Ureter (tissue), 1 donor: ENCODE measurements around the gene SCGB1D1. TPM values are rescaled to one million over a fixed set of nuclear protein-coding genes. Genes with fewer than 3 reads are reported as not detected.

Experiments
- DNase-seq: peaks from one replicate; pipeline ENCODE4 v3.0.0-alpha.2; 2020; ENCODE audit warnings: low spot score
- total RNA-seq: library from RNA; stranded (reverse); gene quantifications from one replicate; pipeline ENCODE4 v1.2.4, GENCODE V29; 2023
- donor health status: DM: yes; HTN: yes; CAD: no.

The SCGB1D1 gene
- total RNA-seq, 1 donor from 2014 or later = not detected

GRCh38 chr11:62233730-62234129 is 43.7 kb downstream of the SCGB1D1 start:
- no peak for DNase-seq

DNA sequence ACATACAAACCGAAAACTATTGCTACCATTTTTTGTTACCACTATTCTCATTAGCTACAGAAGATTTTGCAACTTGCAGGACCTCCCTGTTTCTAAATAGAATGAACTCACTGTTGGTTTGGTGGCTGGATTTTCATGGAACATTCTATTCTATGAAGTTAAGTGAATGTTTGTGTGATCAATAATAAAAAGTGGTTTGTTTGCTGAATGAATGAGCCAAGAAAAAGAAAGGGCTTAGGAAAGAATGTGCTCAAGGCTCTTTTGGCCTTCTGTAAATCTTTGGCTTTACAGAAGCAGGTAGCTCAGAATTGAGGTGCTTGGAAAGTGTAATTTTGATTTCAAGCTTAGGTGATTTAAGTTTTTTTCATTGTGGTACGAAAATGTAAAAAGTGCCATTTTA is 46.2 kb downstream of the SCGB1D1 start:
- DNase-seq = no peak

DNA sequence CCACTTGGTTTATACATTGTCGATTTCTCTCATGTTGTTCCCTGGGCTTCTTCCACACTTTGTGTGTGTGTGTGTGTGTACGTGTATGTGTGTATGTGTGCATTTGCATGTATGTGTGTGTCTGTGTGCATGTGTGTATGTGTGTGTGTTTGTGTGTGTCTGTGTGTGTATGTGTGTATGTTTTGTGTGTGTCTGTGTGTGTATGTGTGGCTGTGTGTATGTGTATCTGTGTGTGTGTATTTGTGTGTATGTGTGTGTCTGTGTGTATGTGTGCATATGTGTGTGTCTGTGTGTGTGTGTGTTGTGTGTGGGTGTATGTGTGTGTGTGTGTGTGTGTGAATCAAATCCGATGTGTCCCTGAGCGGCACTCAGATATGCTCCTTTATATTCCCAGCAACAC is 47.5 kb downstream of the SCGB1D1 start:
- no peak for DNase-seq

DNA sequence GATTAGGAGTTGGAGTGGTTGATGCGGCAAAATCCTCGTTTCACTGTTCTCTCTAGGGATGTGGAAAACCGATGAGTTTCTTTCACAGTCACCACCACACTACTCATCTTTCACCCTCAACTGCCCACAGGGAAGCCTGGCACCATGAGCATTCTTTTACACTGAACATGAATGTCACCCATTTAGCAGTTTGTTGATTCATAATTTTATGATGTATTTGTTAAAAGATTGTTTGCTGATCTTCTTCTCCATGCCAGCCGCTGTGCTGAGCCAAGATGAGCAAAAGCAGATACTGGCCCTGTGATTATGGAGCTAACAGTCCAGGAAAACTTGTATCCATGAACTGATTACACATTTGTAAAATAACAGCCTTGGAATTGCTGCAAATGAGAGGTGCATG is 48.1 kb downstream of the SCGB1D1 start:
- DNase-seq = no peak

DNA sequence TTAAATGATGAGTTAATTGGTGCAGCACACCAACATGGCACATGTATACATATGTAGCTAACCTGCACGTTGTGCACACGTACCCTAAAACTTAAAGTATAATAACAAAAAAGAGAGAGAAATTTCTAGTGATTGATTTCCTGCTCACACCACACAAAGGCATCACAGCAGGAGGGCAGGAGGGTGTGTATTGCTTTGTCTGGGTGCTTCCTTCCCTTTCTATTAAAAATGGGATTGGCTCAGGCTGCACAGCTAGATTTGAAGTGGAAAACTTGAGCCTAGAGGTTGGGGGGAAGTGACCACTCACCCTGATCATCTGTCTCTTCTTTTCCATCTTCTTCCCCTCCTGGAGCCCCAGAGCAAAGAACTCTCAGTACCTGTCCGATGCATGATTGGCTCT is 51.1 kb downstream of the SCGB1D1 start:
- no peak for DNase-seq

- peak; percentile 67 for DNase-seq
These were observed 52.0 kb downstream of the SCGB1D1 start, which contains the start of gene SCGB1D2 for GRCh38 chr11:62242021-62242420. Gene SCGB1D2 (plus strand): TSS chr11:62242239. CDS start chr11:62242308, 69 bp downstream.

Other genes with a start within 250 kb of the SCGB1D1 start
- 9.4 TPM for gene BEST1, start 239.9 kb upstream of the SCGB1D1 start, total RNA-seq
- 2,368 TPM for gene FTH1, start 222.6 kb upstream of the SCGB1D1 start, total RNA-seq
- 14.4 TPM for gene INCENP, start 66.2 kb upstream of the SCGB1D1 start, total RNA-seq
- gene SCGB2A1, start 18.5 kb downstream of the SCGB1D1 start, total RNA-seq = 1.4 TPM
- gene SCGB1D2, start 52.0 kb downstream of the SCGB1D1 start, total RNA-seq = not detected
- not detected for gene SCGB2A2, start 79.9 kb downstream of the SCGB1D1 start, total RNA-seq
- not detected for gene SCGB1D4, start 108.9 kb downstream of the SCGB1D1 start, total RNA-seq
- 6.2 TPM for gene ASRGL1, start 147.2 kb downstream of the SCGB1D1 start, total RNA-seq
- not detected for gene SCGB1A1, start 228.8 kb downstream of the SCGB1D1 start, total RNA-seq